Left ventricle myocardium superior (tissue), 1 donor: ENCODE measurements around the gene LRIT2. TPM values are rescaled to one million over a fixed set of nuclear protein-coding genes. Genes with fewer than 3 reads are reported as not detected.

Experiments
- ATAC-seq: fragments of 200-7000 bp; cut with Tn5 transposase; one replicate; pipeline ENCODE4 v1.9.1; 2020; ENCODE audit warnings: mild to moderate bottlenecking, moderate library complexity
- DNase-seq: peaks from one replicate; pipeline ENCODE4 v3.0.0-alpha.2; 2020
- intact Hi-C: fragments of 100-400 bp; cut with micrococcal nuclease; formaldehyde crosslinking; loops from one replicate; pipeline ENCODE4 v1.11.0; 2022
- total RNA-seq: library from RNA; stranded (reverse); fragmentation: NEBNext Ultra II Directional; extraction: Animal tissue kit (Norgen Biotek cat#: 25700); gene quantifications from one replicate; pipeline ENCODE4 v1.2.1, GENCODE V29; 2021
- donor health status: DM: no; HTN: yes; CAD: no; lungs with severe emphysema.

The LRIT2 gene
- total RNA-seq, 1 donor from 2014 or later = not detected

DNA sequence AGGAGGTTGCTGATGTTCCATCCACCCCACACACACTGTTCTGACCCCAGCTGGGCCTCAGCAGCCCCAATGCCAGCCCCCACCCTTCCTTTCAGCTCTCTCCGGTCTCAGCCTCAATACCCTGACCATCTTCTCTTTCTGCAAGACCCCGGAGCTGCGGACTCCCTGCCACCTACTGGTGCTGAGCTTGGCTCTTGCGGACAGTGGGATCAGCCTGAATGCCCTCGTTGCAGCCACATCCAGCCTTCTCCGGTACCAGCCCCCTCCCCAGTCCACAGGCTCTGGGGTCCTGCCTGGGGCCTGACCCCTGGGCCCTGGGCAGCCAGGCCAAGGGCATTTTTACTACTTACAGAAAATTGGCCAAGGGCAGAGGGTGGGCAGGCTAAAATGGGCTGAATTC, 22.2 kb upstream of the LRIT2 start:
- no peak for ATAC-seq
- no peak for DNase-seq
- intact Hi-C loops = no loop called here

DNA sequence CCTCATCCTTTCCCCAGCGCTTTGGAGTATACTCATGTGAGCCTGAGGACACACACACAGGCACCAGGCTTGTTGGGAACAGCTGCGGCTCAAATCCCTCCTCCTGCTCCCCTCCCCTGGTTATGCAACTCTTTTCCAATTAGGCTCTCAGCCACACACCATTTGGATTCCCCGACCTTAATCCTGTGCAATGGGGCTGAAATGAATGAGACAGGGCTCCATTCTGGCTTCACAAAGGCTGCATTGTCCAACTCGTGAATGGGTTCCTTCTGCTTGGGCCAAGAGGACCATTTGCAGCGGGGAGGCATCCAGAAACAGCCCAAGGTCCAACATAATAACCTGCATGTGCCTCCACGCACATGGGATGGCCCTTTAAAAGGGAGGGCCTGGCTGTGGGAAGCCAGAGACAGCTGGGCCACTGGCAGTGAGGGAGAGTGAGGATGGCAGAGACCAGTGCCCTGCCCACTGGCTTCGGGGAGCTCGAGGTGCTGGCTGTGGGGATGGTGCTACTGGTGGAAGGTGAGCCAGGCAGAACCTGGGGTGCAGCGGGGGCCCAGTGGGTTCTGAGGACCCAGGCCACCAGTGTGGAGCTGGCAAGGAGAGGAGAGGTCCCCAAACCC, 19.4 kb upstream of the LRIT2 start, which contains the start of gene RGR:
RGR (plus strand) TSS at position 403 of the 620 bp plus-strand sequence; CDS start at position 441, 38 bp downstream.
- intact Hi-C loops = no loop called here
- ATAC-seq (peak; percentile 95), DNase-seq (peak; percentile 68)

DNA sequence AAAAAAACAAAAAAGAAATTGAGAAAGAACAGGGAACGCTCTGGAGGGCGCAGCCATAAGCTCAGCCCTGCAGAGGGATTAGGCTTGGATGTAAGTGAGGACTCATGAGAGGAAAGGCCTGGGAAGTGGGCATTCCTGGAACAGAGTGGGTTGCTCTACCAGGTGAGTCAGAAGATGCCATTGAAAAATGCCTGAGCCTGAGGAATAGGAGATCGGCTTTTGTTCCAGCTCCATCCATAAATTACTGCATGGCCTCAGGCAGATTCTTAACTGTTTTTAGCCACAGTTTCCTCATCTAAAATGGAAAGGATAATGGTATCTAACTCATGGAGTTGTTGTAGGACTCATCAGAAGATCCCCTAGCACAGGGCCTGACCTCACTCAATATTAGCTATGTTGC, 18.4 kb upstream of the LRIT2 start:
- no peak for ATAC-seq
- intact Hi-C loops = no loop called here
- DNase-seq = no peak

DNA sequence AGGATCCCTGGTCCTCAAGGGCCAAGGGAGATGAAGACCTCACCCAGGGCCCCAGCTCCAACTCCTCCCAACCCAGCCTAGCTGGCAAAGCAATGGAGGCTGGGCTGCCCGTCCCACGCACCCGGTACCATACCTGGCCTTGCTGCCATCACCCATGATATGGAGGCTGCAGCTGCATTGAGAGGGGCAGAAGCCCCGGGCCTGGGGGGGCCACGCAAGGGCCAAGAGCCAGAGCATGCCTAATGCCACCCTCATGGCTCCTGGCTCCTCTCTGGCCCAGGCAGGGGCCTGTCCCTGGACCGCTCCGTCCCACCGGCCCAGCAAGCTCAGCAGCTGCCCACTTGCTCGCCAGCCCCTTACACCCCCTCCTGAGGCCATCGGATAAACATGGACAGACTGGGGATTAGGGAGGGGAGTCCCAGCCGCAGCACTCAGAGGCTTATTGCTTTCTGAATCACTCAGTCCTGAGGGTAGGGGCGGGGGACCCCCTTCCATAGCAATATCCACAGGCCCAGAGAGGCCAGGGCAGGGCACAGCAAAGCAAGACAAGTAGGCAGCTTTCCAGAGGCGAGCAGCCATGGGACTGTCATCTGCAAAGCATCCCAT, 15.9 kb upstream of the LRIT2 start, which contains the start of gene LRIT1:
LRIT1 (minus strand) TSS at position 362 of the 606 bp plus-strand sequence; CDS start at position 255, 107 bp downstream.
- intact Hi-C loops = no loop called here
- ATAC-seq = no peak
- no peak for DNase-seq

DNA sequence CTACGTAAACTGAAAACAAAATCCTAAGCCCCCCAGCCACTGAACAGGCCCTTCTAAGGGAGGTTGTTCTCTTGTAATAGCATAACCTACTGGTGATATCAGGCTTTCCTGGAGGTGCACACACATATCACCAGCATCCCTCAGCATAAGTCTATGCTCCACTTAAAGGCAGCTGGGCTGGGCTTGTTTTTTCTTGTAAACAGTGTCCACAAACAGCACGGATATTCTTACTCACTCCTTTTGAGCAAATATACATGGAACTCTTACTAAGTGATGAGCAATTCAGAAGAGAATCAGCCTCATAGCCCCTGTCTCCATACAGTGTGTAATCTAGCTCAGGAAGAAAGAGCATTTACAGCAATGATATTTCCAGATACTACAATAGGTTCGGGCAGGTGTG, 13.6 kb upstream of the LRIT2 start:
- no peak for DNase-seq
- intact Hi-C loops = no loop called here
- no peak for ATAC-seq

DNA sequence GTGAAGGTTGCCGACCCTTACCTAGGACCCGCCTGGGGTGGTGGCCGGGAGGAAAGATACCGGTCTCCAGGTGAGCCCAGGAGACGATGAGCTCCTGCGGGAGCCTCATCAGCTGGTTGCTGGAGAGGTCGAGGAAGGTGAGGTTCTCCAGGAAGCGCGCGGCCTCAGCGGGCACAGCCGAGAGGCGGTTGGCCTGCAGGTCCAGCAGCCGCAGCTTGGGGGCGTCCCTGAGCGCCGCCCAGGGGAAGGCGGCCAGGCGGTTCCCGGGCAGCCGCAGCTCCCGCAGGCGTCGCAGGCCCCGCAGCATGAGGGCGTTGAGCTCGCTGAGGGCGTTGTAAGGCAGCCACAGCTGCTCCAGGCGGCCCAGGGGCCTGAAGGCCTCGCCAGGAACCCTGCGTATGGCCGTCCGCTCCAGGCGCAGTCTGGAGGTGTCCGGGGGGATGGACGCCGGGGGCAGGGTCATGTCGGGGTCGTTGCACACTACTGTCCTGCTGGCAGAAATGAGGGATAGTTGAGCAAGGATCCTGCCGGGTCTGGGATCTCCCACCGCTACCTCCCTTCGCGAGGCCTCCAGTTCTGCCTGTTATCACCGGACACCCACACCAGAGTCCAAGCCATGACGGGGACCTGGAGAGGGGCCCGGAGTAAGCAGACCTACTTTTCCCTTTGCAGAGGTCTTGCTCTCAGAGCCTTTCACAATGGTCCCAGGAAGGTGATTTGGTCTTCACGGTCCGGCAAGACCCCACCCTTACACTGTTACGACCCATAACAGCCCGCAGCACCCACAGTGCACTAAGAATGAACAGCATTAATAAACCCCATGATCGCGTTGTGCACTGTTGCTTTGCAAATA, 12.1 kb upstream of the LRIT2 start:
- DNase-seq (peak; percentile 72), ATAC-seq (peak; percentile 79)
- intact Hi-C loops = no loop called here

DNA sequence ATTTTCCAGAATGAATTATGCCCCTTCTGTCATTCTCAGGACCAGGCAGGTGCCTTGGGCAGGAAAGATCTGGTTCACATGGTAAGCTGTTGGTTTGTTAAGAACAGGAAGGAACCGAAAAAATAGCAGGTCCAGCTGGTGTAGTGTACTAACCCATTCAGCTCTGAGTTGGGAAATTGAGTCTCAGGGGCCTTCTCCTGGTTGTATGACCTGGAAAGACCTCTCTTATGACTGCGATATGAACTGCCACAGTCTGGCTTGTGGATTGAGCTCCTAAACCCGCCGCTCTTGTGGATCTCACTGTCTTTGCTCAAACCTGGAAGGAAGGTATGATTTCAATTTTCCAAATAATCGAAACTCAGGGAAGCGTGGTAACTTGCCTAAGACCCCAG, 11.5 kb upstream of the LRIT2 start:
- DNase-seq (no peak), ATAC-seq (peak; percentile 72)
- intact Hi-C loops = no loop called here

DNA sequence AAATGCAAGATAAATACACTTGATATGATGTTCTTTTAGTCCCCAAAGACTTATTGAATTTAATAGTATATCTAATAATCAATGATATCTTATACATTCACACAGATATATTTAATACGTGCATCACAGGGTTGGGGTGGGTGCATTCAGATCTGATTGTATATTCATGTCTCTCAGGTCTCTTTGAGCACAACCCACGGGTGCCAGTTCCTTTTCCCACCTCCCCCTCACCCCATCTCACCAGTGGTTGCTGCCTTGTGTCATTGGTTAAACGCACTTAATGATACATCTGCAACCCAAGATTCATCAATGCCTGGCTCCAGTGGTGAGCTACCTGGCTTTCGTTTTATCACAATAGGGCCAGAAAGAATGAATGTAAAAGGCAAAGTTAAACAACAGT, 9.8 kb upstream of the LRIT2 start:
- intact Hi-C loops = no loop called here
- no peak for DNase-seq
- ATAC-seq = no peak

DNA sequence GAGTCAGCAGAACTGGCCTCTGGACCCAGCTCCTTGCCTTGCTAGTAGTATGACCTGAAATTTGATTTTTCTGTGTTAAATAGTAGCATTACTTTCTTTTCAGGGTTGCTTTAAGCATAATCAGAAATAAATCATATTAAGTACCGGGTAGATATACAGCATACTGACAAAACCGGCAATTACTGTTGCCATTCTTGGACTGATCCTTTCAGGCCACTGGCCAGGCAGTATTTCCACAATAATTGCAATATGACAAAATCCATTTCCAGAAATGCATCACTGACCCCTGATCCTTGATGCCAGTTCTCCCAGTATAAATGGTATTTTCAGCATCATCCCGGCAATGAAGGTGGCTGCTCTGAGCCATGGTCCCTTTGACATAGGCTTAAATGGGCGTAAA, 9.1 kb upstream of the LRIT2 start:
- no peak for ATAC-seq
- intact Hi-C loops = no loop called here

DNA sequence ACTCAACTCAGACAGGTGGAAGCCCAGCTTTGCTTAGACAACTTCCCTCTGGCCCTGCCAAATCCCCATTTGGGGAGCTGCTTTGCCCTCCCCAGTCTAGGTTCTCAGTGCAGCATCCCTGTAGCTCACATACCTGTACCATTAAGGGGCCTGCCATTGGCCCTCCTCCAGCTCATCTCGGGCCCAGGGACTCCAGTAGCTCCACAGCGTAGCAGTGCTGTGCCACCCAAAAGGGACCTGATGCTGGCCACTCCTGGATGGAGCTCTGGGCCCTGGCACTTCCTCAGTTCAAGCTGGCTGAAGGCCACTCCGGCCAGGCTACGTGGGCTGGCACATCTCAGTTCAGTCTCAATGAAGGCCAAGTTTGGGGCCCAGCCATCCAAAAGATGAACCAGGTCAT, 8.6 kb upstream of the LRIT2 start:
- ATAC-seq (no peak), DNase-seq (no peak)
- intact Hi-C loops = no loop called here

More for the DNA sequence above, 9.1 kb upstream of the LRIT2 start:
- no peak for DNase-seq

DNA sequence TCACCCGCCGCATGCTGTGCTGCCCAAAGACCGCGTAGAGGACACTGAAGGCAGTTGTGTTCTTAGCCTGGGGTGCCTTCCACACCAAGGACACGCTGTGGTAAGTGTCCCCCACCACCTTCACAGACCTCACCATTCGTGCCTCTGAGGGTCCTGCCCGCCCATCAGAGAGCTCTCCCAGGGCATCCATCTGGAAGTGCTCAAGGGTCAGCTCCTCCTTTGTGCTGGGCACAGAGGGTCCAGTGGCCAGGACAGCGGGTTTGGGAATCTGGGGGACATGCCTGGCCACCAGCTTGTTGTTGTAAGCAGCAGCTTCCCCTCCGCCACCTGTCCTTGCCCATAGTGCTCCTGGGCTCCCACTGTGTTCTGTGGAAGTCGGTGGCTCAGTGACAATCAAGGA, 7.0 kb upstream of the LRIT2 start:
- DNase-seq (no peak), ATAC-seq (no peak)
- intact Hi-C loops = no loop called here

DNA sequence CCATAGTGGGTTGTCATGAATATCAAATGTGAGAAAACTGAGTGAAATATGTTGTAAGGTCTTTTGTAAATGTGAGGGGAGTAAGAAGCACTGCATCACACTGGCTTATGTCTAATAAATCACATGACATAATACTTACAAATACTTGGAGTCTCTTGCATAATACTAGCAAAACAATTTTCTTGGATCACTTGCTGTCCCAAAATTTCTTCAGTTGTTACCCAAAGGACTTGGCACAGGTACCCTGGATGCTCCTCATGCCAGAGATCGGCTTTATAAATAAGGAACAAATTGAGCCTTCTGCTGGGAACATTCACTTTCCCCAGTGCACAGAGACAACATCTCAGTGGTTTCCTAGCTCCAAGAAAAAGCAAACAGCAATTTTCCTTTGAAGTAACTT, 5.0 kb upstream of the LRIT2 start:
- DNase-seq (no peak), ATAC-seq (peak; percentile 56)
- intact Hi-C loops = no loop called here

DNA sequence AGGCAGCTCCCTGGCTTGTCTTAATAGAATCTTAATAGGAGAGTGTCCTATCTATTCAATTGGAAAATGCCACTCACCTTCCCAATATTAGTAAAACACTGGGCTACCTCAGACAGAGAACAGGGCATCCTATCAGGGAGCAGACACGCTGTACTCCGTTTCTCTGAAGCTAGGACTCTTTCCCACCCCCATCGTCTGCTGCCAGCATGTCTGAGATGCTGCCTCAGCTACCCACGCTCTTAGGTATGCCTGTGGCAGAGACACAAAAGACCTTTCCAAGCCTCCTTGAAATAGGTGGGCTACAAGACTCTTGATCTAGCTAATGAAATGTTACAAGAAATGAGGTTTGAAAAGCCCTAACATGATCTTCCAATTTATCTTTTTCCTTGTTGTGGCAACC, 2.5 kb upstream of the LRIT2 start:
- no peak for DNase-seq
- no peak for ATAC-seq
- intact Hi-C loops = no loop called here

DNA sequence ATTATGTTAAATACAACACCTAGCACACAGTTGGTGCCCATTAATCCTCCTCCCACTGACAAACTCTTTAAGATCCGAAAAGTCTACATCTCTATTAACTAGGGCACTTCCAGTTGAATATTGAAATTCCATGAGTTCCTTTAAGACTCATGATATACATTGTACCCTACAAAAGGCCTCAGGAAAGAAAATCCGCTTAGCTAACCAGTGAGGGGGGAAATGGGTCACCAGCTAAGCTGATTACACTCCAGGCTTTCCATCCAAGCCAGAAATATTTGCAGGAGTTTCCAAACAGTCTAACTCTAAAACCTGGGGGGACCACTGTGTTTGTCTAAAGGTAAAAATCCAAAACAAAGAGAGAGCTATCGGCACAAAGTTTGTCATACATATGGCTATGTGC, 1.3 kb upstream of the LRIT2 start:
- no peak for ATAC-seq
- intact Hi-C loops = no loop called here
- no peak for DNase-seq

DNA sequence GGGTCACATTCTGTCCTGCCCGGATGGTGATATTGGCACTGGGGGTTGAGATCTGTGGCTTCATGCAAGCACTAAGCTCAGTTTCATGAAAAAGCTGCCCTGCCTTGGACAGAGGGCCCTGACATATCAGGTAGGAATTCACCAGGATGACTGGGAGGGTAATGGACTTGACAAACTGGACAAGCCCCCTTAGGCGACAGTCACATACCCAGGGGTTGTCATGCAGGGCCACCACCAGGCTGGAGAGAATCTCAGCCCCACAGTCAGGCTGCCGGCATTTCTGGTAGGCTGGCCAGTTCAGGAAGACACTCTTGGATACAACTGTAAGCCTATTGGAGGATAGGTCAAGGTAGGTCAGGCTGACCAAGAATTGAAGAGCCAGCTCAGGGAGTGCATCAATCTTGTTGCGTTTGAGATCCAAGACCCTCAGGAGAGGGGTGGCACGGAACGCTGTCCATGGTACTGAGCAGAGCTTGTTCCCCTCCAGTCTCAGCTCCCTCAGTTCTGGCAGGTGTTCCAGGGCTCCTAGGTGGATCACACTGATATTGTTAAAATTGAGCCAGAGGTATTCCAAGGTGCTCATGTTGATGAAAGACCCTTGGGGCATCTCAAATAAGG, 824 bp downstream of the LRIT2 start:
- intact Hi-C loops = no loop called here
- no peak for DNase-seq

DNA sequence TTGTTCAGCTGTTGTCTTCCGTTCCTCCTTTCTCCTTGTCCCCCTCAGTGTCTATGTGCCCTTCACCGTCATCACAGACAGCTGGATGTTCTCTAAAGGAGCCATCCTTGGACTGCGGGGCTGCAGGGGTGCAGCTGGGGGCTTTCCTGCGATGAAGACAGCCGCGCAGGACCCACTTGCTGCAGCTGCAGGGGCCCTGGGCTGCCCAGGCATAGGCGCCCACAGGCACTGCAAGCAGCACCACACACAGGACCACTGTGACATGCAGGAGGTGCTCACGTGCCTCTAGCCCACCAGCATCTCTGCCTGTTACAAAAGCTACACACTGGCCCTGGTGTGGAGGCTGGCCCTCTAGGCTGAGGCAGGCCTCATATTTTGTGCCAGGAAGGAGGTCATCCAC, 3.4 kb downstream of the LRIT2 start:
- intact Hi-C loops = no loop called here
- no peak for DNase-seq
- no peak for ATAC-seq

More for the DNA sequence above, 824 bp downstream of the LRIT2 start:
- no peak for ATAC-seq

DNA sequence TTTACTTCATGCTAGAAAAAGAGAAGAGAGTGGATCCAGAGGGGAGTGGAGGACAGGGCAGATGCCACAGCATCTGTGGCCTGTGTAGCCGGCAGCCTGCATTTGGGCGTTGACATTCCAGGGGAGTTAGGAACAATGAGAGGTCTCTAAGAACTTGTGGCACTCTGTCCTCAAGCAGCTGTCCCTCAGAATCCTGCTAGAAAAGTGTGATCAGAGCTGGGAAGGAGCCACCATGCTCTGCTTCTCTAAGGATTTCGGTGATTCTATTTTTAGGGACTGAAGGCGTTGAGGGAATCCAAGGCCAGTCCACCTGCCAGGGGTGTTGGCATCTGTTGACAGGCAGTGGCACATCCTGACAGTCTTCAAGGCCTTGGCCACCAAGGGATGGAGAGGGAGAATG, 7.6 kb downstream of the LRIT2 start:
- no peak for DNase-seq

DNA sequence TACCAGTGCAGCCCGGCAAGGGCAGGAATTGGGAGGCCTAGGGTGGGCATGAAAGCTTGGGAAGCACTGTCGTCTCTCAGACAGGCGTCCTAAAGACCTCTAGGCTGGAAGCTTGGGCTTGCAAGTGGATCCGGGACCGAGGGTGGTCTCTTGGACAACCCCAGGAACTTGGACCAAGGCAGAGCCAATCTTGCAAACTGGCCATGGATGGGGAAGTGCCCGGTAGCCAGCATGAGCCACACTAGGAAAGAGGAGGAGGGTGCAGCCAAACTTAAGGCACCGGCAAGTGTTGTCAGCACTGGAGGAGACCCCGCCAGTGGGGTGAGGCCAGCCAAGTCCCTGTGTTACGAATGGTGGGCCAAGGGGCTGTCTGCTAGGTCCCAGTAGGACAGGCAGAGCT, 8.5 kb downstream of the LRIT2 start:
- ATAC-seq (no peak), DNase-seq (no peak)
- intact Hi-C loops = no loop called here

More for the DNA sequence above, 7.6 kb downstream of the LRIT2 start:
- ATAC-seq = no peak
- intact Hi-C loops = no loop called here

DNA sequence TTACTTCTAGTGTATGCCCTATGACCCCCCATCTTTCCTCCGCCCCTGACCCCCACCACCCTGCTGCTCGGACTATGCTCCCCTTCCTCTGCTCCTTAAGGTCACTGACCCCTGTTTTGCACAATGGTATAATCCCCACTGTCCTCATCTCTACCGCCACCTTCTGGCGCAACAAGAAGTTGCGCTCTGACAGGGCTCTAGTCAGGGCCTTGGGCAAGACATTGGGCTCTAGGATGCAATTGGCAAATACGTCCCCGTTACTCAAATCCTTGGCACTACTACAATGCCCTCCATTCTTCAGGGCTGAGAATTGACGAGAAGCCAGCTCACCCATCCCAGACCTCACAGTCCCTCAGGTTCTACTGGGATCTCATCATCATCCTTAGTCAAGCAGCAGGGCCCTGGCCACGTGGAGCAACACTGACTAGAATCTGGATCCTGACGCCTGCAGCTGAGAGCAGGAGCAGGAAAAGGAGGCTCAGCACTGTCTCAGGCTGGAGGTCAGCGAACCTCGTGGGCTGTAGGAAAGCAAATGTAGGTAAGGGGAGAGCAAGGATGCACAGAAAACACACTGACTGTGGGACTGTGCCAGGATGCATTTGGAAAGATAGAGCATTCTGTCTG, 10.6 kb downstream of the LRIT2 start:
- ATAC-seq (peak; percentile 27), DNase-seq (no peak)
- intact Hi-C loops = no loop called here
